Left ventricle myocardium inferior (tissue), 1 donor: ENCODE measurements around the gene ARAP3. TPM values are rescaled to one million over a fixed set of nuclear protein-coding genes. Genes with fewer than 3 reads are reported as not detected.

Source experiments
- DNase-seq: peaks from one replicate; pipeline ENCODE4 v3.0.0-alpha.2; 2020
- H3K27ac ChIP-seq: fragments of 200-600 bp; replicated peaks from 2 replicates; pipeline ENCODE4 v1.8.0; 2021
- H3K27me3 ChIP-seq: fragments of 200-600 bp; 2 replicates; pipeline ENCODE4 v1.8.0; 2021; ENCODE audit warnings: low read depth
- H3K36me3 ChIP-seq: fragments of 200-600 bp; 2 replicates; pipeline ENCODE4 v1.8.0; 2021
- H3K4me1 ChIP-seq: fragments of 200-600 bp; 2 replicates; pipeline ENCODE4 v1.8.0; 2021
- H3K4me3 ChIP-seq: fragments of 200-600 bp; 2 replicates; pipeline ENCODE4 v1.8.0; 2021; ENCODE audit warnings: mild to moderate bottlenecking, moderate library complexity
- H3K9me3 ChIP-seq: fragments of 200-600 bp; replicated peaks from 2 replicates; pipeline ENCODE4 v1.8.0; 2021
- intact Hi-C: fragments of 100-400 bp; cut with micrococcal nuclease; formaldehyde crosslinking; loops from one replicate; pipeline ENCODE4 v1.11.0; 2022
- total RNA-seq: library from RNA; stranded (reverse); fragmentation: NEBNext Ultra II Directional; extraction: Animal tissue kit (Norgen Biotek cat#: 25700); gene quantifications from one replicate; pipeline ENCODE4 v1.2.1, GENCODE V29; 2021
- TF ChIP-seq, protein P1 (sequence below): fragments of 200-600 bp; IDR thresholded peaks from 2 replicates; pipeline ENCODE4 v1.8.0; 2021; ENCODE audit warnings: antibody characterized with exemption, mild to moderate bottlenecking, borderline replicate concordance
- donor health status: DM: no; HTN: yes; CAD: no; lungs with severe emphysema.

Gene ARAP3
- total RNA-seq, 1 donor from 2014 or later, result 15.2 TPM

DNA sequence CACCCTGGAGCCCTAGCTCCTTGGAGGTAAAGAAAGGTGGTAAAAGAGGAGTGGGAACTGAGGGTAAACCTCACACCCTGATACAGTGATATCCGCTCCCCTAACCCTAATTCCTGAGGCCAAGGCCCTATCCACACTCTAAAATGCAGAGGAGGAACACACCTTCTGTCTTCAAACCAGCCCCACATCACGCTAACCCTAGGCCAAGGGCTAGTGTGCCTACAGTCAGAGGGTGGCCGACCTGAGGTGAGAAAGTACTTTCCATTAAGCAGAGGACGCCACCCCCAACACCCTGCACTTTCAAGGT, 46.0 kb downstream of the ARAP3 start:
- intact Hi-C loops, result no loop called here
- peak overlapping the region; percentile 86 for H3K27ac ChIP-seq

DNA sequence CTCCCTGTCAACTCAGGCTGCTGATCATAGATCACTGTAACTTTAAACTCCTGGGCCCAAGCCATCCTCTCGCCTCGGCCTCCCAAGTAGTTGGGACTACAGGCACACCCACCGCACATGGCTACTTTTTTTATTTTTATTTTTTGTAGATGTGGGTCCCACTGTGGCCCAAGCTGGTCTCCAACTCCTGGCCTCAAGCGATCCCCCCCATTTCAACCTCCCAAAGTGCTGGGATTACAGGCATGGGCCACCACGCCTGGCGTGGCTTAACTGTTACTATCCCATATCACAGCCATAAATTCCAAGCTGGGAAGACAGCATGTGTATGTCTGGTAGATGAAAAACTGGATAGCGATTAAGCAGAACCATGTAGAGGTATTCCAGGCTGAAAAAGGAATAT, 46.4 kb downstream of the ARAP3 start:
- peaks cover 47% of the 10 kb centered on the region for H3K4me1 ChIP-seq

More for the DNA sequence above, 46.0 kb downstream of the ARAP3 start:
- peak overlapping the region; percentile 90 for H3K4me3 ChIP-seq
- H3K4me1 ChIP-seq, result peaks cover 45% of the 10 kb centered on the region
- DNase-seq, result no peak
- no peaks in the 10 kb centered on the region for H3K9me3 ChIP-seq
- TF ChIP-seq, protein P1, sequence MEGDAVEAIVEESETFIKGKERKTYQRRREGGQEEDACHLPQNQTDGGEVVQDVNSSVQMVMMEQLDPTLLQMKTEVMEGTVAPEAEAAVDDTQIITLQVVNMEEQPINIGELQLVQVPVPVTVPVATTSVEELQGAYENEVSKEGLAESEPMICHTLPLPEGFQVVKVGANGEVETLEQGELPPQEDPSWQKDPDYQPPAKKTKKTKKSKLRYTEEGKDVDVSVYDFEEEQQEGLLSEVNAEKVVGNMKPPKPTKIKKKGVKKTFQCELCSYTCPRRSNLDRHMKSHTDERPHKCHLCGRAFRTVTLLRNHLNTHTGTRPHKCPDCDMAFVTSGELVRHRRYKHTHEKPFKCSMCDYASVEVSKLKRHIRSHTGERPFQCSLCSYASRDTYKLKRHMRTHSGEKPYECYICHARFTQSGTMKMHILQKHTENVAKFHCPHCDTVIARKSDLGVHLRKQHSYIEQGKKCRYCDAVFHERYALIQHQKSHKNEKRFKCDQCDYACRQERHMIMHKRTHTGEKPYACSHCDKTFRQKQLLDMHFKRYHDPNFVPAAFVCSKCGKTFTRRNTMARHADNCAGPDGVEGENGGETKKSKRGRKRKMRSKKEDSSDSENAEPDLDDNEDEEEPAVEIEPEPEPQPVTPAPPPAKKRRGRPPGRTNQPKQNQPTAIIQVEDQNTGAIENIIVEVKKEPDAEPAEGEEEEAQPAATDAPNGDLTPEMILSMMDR, result no peak
- H3K36me3 ChIP-seq, result no peaks in the 10 kb centered on the region
- H3K27me3 ChIP-seq, result no peaks in the 10 kb centered on the region

DNA sequence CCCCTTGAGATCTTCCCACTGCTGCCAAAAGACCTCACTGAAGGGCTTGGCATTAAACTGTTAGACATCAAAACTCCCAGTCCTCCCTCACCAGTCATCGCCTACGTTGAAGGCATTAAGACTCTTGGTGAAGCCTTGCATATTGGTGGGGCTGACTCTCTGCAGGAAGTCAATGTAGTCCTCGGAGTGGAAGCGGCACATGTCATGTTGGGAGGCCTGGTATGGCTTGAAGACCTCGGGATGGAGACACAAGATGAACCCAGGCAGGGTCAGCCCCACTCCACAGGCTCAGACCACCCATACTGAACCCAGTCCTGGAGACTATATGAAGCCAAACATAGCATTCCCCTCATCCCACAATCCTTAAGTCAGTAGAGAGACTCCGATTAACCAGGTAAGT, 47.3 kb downstream of the ARAP3 start:
- Histone ChIP-seq H3K4me3 (peak overlapping the region; percentile 90), H3K27ac (no peak overlapping the region), H3K4me1 (peaks cover 55% of the 10 kb centered on the region), H3K36me3 (peaks cover 8% of the 10 kb centered on the region), H3K9me3 (no peaks in the 10 kb centered on the region), H3K27me3 (no peaks in the 10 kb centered on the region)
- TF ChIP-seq, protein P1, result no peak
- intact Hi-C loops, result no loop called here
- DNase-seq, result no peak

More for the DNA sequence above, 46.4 kb downstream of the ARAP3 start:
- Histone ChIP-seq H3K9me3 (no peaks in the 10 kb centered on the region), H3K36me3 (no peaks in the 10 kb centered on the region), H3K4me3 (peak overlapping the region; percentile 90), H3K27me3 (no peaks in the 10 kb centered on the region), H3K27ac (no peak overlapping the region)
- DNase-seq, result no peak
- TF ChIP-seq, protein P1, result no peak
- intact Hi-C loops, result no loop called here

DNA sequence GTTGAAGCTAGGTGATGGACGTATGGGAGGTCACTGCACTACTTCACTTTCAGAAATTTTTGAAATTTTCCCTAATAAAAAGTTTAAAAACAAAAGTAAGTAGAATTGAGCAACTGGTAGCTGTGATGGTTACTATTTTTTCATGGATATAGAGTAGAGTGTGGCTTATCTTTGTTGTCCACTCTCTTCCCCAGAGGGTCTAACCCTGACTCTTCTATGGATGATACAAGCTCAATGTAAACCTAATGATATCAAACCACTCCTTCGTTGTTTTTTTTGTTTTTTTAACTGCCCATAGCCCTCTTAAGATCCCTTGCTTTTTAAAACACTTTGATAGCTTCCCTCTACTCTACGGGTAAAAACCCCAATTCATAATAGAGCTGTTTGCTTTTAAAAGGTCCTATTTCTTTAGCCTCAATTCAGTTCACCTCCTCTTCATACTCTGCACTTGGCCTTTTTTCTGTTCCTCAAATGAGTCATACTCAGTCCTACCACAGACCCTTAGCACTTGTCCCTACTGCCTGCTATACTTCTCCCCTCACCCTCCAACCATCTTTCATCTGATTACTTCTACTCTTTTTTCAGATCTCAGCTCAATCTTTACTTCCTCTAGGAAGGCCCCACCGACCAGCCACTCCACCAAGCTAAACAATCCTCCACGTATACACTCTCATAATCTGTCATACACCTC, 48.0 kb downstream of the ARAP3 start:
- TF ChIP-seq, protein P1, result no peak
- Histone ChIP-seq H3K4me1 (peaks cover 55% of the 10 kb centered on the region), H3K27ac (no peak overlapping the region), H3K4me3 (no peak overlapping the region), H3K27me3 (no peaks in the 10 kb centered on the region), H3K36me3 (peaks cover 15% of the 10 kb centered on the region), H3K9me3 (no peaks in the 10 kb centered on the region)
- no peak for DNase-seq
- intact Hi-C loops, result no loop called here

DNA sequence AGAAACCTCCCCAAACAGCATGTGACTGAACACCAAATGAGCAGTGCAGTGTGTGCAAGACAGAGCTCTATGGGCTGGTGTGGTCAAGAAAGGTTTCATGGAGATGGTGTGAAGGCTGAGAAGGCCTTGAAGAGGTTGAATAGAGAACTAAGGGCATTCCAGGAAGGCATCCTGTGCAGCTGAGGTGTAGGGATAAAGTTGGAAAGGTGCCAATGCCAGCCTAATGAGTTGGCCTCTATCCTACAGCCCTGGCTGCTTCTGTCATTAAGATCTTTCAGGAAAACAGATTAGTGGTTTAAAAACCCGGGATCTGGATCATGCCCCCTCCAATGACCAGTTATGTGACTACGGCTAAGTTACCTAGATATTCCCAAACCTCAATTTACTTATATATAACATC, 49.4 kb downstream of the ARAP3 start:
- no peak for DNase-seq
- no peak overlapping the region for H3K4me3 ChIP-seq
- H3K27ac ChIP-seq, result no peak overlapping the region
- intact Hi-C loops, result no loop called here
- no peaks in the 10 kb centered on the region for H3K27me3 ChIP-seq
- peaks cover 49% of the 10 kb centered on the region for H3K4me1 ChIP-seq
- TF ChIP-seq, protein P1, result no peak
- peaks cover 29% of the 10 kb centered on the region for H3K36me3 ChIP-seq
- no peaks in the 10 kb centered on the region for H3K9me3 ChIP-seq
